GM13976 (cell line): ENCODE results near the gene RABL6.

Experiments used
- DNase-seq: peaks from one replicate; pipeline ENCODE4 v3.0.0; 2012; ENCODE audit warnings: low spot score
- in situ Hi-C: fragments of 300-500 bp; cut with MboI; formaldehyde crosslinking; loops from one replicate; pipeline ENCODE4 v1.12.0; 2022; ENCODE audit warnings: low sequenced_read_pairs, mixed read lengths, inconsistent platforms; ENCODE audit not compliant: unreplicated experiment
- TF ChIP-seq, protein P1 (sequence below): IDR thresholded peaks from 2 replicates; pipeline ENCODE4 v1.5.1; 2012; ENCODE audit warnings: borderline replicate concordance, mild to moderate bottlenecking; ENCODE audit not compliant: insufficient read depth; ENCODE audit errors: extremely low read depth, missing control alignments, control extremely low read depth

RABL6 gene

DNA sequence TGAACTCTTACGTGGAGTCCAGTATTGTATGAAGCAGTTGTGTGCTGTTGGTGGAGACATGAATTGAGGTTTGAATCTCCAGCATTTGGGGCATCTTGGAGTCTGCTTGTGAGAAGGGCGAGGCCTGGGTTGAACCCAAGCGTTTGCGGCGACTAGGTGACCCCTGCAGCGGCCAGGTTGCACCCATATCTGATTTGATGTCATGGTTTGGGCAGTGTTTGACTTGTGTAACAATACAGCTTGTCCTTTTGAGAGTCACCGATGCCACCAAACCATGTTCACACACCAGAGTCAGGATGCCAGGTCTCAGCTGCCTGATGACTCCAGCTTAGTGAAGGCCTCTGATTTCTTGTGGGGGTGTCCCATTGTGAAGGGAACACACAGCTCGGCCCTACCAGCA lies 80.7 kb downstream of the RABL6 start:
- no peak for DNase-seq

GRCh38 chr9:136889858-136890257 lies 82.1 kb downstream of the RABL6 start:
- no peak for DNase-seq
- TF ChIP-seq, protein P1, sequence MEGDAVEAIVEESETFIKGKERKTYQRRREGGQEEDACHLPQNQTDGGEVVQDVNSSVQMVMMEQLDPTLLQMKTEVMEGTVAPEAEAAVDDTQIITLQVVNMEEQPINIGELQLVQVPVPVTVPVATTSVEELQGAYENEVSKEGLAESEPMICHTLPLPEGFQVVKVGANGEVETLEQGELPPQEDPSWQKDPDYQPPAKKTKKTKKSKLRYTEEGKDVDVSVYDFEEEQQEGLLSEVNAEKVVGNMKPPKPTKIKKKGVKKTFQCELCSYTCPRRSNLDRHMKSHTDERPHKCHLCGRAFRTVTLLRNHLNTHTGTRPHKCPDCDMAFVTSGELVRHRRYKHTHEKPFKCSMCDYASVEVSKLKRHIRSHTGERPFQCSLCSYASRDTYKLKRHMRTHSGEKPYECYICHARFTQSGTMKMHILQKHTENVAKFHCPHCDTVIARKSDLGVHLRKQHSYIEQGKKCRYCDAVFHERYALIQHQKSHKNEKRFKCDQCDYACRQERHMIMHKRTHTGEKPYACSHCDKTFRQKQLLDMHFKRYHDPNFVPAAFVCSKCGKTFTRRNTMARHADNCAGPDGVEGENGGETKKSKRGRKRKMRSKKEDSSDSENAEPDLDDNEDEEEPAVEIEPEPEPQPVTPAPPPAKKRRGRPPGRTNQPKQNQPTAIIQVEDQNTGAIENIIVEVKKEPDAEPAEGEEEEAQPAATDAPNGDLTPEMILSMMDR: no peak
- in situ Hi-C loops: no loop called here

More for the DNA sequence above, 80.7 kb downstream of the RABL6 start:
- in situ Hi-C loops: no loop called here
- TF ChIP-seq, protein P1: no peak

DNA sequence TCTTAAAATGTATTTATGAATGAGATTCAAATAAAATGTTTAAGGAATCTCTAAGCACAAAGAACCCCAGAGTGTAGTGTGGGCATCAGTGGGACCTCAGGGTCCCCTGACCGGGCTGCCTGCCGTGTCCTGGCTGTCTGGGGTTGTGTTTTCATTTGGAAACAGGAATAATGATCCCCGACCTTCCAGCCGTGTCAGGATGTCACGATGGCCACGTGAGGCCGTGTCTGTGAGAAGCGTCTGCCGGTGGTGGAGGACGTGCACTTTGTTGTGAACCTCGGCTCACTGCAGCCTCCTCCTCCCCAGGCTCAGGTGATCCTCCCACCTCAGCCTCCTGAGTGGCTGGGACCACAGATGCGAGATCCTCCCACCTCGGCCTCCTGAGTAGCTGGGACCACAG lies 82.9 kb downstream of the RABL6 start:
- TF ChIP-seq, protein P1: no peak
- in situ Hi-C loops: no loop called here
- no peak for DNase-seq
